ENCODE results near the gene LRSAM1.

Gene LRSAM1

DNA sequence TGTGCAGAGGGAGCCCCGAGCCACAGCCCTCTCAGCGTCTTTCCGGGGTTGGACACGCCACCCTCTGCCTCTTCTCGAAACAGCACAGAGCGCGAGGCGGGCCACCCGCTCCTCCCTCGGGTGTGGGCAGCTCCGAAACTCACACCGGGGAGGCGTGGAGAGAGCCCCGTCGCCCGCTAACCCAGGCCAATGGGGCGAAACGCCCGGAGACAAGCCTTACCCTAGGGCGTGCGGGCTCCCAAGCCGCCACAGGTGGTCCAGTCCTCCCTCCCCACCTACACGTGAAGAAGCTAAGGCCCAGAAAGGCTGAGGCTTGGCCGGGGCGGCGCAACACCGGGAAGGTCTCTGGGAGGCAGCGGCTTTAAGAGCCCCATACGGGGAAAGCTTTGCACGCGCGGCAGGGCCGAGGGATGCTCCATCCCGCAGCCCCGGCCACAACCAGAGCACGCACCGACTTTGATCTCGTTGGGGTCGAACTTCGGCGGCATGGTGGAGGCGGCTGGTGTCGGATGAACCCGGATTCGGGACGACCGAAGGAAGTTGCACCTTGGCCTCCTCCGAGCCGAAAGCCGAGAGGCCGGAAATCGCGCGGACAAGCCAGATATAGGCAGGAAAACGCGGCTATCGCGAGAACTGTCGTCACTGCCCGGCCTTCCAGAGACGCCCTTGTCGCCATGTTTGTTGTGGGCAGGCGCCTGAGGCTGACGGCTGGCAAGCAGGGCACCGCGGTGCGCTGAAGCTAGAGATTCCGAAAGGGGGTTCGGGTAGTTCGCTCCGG lies at the start of gene LRSAM1, which contains the start of gene RPL12:
TSS of gene LRSAM1 (plus strand) at position 681 of the 778 bp plus-strand sequence. CDS start 3,018 bp downstream, outside the sequence.
TSS of gene RPL12 (minus strand) at position 577 of the 778 bp plus-strand sequence. CDS start at position 488, 89 bp downstream.
- DNase-seq, result peak; percentile 99 to 100

DNA sequence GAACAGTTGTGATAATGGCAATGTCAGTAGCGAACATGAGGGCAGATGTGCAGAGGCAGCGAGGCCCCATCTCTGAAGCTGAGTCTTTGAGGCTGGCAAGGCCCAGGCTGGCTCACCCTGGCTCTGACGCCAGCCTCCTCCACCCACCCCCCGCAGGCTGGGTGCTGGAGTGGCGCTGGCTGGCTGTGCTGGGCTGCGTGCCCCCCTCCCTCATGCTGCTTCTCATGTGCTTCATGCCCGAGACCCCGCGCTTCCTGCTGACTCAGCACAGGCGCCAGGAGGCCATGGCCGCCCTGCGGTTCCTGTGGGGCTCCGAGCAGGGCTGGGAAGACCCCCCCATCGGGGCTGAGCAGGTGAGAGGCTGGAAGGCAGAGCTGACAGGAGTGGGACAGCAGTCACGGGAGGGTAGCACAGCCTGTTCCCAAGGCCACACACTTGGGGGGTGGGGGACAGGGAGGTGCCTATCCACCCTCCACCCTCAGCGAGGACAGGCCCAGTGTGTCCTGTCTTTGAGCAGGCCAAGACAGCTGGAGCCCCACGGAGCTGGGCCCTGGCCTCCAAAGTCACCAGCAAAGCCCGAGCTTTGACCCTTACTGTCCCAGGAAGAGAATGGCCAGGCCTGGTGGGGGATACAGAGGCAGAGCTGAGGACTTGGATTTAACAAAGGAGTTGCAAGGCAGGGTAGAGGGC lies 48.8 kb upstream of the LRSAM1 start:
- DNase-seq, result no peak

DNA sequence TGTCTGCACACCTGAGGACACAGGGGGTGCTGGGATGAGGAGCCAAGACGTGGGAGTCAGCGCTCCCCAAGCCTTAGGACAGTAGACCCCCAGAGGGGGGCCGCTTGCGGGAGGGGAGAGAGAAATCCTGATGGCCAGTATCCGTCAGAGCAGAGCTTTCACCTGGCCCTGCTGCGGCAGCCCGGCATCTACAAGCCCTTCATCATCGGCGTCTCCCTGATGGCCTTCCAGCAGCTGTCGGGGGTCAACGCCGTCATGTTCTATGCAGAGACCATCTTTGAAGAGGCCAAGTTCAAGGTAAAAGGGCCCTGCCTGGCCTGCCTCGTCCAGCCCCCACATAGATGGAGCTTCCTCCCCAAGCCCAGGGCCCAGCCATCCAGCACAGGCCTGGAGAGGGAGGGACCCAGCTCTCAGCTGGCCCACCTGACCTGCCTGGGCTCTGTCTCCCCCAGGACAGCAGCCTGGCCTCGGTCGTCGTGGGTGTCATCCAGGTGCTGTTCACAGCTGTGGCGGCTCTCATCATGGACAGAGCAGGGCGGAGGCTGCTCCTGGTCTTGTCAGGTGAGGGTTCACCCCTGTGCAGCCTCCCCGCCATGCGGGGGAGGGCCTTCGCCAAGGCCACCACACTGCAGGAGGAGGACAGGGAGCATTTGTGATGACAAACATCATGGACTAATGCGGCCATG lies 47.7 kb upstream of the LRSAM1 start:
- no peak for DNase-seq

DNA sequence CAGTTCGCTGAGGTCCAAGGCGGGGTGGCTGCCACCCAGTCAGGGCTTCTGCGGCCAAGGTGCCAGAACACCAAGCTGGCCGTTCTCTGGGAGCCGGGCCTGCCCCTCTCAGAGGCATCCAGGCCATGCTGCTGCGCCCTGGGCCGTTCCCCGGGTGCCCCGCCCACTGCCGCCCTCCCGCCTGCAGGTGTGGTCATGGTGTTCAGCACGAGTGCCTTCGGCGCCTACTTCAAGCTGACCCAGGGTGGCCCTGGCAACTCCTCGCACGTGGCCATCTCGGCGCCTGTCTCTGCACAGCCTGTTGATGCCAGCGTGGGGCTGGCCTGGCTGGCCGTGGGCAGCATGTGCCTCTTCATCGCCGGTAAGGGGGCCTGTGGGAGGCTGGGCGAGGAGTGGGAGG lies 46.7 kb upstream of the LRSAM1 start:
- no peak for DNase-seq

DNA sequence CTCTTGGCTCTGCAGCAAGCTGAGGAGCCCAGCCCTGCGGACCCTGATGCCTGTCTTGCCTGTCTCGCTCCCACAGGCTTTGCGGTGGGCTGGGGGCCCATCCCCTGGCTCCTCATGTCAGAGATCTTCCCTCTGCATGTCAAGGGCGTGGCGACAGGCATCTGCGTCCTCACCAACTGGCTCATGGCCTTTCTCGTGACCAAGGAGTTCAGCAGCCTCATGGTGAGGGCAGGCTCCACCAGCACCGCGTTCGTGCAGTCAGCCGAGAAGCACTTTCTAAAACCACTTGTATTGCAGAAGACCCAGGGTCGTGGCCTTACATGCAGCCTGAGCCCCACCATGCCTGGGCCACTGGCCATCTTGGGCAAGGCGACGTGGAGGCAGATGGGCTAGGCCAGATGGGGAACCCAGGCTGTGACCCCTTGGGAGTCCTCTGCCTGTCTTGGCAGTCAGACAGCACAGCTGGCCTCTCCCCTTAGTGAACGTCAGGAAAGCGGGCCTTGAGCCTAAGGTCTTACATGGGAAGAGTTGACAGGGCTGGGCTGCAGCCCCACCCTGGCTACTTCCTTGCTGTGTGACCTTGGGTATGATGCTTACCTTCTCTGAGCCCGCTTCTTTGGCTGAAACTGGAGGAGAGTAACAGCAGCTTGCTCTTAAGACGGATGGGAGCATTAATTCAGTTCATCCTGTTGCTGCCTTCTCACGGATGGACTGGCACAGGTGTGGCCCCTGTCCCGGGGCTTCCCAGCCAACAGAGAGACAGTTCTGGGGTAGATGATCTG lies 45.8 kb upstream of the LRSAM1 start:
- no peak for DNase-seq

DNA sequence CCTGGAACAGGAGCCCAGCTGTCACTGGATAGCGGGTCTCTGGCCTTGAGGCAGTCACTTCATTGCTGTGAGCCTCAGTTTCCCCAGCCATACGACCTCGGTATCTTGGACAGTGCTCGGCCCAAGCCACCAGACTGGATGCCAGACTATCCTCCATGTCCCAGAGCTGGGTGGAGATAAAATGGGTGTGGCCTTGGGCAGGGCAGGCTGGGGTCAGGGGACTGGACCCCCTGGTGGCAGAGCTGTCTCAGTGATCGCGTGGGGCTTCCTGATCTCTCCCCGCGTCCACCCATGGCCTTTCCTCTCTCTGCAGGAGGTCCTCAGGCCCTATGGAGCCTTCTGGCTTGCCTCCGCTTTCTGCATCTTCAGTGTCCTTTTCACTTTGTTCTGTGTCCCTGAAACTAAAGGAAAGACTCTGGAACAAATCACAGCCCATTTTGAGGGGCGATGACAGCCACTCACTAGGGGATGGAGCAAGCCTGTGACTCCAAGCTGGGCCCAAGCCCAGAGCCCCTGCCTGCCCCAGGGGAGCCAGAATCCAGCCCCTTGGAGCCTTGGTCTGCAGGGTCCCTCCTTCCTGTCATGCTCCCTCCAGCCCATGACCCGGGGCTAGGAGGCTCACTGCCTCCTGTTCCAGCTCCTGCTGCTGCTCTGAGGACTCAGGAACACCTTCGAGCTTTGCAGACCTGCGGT lies 44.4 kb upstream of the LRSAM1 start:
- no peak for DNase-seq

DNA sequence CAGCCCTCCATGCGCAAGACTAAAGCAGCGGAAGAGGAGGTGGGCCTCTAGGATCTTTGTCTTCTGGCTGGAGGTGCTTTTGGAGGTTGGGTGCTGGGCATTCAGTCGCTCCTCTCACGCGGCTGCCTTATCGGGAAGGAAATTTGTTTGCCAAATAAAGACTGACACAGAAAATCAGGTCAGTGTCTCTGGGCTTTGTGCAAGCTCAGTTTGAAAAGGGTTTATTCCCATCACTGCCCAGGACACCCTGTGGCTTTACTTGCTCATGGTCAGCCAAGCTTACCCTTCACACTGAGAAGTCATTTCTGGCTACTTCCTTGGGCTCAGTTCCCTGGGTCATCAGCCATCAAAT lies 43.8 kb upstream of the LRSAM1 start:
- no peak for DNase-seq

DNA sequence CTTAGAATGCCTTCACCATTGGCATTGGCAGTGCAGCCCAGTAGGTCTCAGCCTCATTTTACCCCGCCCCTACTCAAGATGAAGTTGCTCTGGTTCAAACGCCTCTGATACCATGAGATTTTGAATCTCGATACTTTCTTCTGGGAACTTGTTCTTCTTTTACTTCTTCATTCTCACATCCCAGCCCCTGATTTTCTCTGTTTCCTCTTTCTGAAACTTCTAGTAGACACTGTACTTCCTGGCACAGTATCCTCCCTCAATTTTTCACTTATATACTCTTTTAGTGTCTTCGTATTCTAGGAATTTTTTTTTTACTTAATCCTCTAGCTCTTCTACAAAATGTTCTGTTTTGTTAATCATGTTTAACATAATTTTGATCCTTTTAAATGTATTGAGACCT lies 40.2 kb upstream of the LRSAM1 start:
- no peak for DNase-seq

DNA sequence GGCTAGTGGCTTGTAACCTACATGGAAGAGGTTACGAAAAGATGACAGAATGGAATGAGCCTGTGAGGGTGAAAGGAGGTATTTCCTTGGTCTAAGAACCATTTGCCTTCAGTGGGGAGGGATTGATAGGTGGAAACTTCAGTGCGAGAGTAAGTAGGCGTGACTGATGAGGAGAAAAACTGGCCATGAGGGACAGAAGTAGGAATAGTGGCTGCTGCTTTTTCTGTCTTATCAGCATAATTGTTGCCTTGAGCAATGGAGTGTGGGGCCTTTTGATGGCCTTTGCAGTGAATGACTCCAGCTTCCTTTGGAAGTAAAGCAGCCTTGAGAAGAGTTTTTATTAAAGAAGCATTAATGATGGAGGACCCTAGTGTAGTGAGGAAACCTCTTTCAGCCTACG lies 36.2 kb upstream of the LRSAM1 start:
- DNase-seq, result no peak

DNA sequence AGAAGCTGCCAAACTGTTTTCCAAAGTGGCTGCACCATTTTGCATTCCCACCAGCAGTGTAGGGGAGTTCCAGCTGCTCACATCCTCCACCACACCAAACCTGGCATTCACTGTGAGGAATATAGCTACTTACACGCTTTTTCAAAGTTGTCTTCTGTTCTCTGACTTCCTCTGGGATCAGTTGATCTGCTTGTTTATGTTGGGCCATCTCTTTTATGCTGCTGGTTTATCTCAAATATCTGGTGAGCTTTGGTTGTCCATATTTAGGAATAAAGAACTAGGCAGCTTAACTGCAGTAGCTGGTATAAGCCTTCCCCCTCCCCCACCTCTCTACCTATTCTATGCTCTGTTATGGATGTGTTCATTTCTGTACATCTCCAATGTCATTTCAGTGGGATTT lies 35.7 kb upstream of the LRSAM1 start:
- DNase-seq, result no peak

DNA sequence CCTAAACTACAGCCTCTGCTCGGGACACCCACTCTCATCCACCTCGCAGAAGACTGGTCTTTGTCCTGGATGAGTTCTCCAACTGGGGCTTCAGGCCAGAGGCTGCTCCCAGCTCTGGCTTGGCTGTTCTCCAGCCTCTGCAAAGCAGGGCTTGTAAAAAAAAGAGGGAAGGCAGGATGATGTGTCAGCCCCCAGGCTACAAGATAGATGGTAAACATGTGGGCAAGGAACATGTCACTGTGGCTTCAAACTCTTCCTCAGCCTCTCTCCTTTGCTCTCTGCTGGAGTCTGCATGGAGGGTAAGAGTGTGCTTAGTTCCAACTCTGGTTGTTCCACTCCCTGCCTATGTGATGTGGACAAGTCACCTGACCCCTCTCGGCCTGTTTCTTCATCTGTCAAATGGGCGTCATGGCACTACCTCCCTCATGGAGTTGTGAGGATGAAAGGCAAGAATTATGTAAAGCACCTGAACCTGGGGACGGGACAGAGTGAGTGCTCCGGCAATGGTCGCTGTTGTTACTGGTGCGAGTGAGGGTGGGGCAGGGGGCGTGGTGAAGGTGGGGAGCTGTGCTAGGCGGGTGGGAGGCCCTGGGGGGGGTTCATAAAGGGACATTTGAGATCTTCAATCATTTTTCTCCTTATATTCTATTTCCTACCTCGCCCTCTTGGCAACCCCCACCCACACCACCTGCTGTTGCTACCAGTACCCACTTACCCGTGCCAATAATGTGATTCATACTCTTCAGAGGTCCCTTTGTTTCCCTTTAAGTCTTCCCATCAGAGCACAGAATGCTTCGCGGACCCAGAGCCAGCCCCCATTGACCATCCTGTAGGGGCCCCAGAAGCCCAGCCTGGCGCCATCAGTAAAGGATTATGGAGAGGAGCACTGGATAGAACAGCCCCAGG lies 33.9 kb upstream of the LRSAM1 start:
- DNase-seq, result no peak

DNA sequence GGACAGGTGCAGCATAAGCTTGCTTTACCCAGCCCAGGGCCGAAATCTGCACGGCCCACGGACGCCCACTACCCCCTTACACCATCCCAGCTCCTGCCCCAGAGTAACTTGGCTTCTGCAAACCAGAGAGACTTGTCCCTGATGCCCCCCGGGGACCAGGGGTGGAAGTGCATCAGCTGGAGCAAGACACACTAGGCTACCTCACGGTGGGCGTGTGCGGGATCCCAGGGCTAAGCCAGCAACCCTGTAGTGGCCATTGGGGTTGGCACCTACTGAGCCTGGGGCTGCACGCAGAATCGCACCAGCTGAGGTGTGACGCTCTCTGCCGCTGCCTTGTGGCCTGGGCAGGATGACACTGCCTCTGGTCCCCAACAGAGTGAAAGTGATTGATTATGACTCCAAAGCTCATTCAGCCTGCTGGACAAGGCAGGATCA lies 33.3 kb upstream of the LRSAM1 start:
- peak in 1 of 2 donors; percentile 25 for DNase-seq

DNA sequence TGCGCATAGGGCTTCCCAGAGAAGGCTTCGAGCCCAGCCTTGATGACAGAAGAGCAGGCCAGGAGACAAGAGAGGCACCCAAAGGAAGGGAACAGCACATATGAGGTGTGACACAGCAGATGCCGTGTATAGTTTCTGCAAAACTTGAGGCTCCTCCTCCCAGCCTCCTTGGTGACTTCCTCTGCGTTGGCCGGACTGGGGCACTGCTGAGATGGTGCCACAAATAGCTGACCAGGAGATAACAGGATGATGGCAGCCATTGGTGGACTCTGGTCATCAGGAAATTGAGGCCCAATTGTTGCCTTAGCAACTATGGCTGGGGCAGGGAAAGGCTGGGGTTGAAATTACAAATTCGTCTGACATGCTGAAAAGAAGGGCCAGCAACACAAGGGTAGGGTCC lies 32.0 kb upstream of the LRSAM1 start:
- DNase-seq, result no peak

DNA sequence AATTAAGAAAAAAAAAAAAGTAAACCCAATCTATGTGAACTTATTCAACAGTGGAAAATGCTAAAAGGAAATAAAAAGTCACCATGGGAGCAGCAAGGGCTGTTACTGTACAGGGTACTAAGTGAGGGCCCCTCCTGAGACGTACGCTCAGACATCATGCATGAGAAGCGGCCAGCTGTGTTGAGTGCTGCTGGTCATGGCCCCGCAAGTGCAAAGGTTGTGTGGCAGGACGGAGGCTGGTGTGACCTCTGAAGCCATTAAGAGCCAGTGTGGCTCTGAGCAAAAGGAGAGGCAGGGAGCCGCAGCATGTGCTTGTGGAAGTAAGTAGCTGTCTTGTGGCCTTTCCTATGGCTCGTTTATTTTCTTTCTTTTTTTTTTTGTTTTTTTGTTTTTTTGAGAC lies 30.3 kb upstream of the LRSAM1 start:
- DNase-seq, result no peak

DNA sequence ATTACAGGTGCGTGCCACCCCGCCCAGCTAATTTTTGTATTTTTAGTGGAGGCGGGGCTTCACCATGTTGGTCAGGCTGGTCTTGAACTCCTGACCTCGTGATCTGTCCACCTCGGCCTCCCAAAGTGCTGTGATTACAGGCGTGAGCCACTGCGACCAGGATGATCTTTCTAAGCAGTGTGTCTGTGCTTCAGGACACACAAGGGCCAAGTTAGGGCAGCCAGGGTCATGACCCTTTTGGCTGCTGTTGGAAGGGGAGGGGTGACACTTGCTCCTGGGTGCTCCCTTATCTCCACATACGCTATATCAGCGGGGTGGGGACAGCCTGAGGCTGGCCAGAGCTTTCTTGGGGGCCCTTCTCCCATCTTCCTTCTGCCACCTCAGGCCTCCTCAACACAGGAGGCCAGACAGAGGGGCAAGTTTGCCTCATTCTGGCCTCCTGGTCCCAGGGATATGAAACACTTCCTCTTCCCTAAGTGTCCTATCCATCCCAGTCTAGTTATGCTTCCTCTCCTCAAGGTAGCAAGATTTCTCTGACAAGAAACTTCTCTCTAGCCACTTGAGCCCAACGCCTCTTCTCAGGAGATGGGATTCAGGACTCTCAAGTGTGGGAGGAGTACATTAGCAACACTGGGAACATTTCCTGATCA lies 29.1 kb upstream of the LRSAM1 start:
- DNase-seq, result no peak

DNA sequence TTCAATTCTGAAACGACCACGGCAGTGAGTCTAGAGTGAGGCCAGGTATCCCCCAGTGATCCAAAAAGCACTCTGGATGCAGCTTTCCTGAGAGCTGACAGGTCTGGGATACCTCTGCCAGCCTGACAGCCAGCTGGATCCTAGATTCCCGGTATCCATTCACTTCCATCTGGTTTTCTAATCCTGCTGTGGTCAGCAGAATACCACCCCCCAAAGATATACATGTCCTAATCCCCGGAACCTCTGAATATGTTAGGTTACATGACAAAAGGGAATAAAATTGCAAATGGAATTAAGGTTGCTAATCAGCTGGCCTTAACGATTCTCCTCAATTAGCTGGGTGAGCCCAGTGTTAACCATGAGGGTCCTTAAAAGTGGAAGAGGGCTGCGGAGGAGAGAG lies 28.5 kb upstream of the LRSAM1 start:
- DNase-seq, result no peak

DNA sequence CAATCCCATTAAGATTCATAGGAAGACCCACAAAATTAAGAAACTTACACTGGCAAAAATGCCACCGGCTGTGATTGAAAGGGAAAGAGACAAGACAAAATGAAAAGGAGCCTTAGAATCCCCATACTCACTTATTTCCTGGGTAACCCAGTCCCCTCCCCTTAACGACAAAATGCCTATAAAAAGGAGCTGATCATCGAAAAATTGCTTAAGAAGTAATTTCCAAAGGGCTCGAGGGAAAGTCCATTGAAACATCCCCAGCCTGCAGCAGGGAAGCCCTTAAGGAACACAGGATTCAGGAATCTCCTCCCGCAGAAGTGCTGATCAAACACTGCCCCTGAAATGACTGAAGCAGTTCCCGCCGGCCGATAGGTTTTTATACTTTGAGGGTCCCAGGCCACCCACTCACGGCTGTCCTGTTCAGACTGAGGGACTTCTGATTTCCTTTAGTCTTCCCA lies 27.8 kb upstream of the LRSAM1 start:
- no peak for DNase-seq

DNA sequence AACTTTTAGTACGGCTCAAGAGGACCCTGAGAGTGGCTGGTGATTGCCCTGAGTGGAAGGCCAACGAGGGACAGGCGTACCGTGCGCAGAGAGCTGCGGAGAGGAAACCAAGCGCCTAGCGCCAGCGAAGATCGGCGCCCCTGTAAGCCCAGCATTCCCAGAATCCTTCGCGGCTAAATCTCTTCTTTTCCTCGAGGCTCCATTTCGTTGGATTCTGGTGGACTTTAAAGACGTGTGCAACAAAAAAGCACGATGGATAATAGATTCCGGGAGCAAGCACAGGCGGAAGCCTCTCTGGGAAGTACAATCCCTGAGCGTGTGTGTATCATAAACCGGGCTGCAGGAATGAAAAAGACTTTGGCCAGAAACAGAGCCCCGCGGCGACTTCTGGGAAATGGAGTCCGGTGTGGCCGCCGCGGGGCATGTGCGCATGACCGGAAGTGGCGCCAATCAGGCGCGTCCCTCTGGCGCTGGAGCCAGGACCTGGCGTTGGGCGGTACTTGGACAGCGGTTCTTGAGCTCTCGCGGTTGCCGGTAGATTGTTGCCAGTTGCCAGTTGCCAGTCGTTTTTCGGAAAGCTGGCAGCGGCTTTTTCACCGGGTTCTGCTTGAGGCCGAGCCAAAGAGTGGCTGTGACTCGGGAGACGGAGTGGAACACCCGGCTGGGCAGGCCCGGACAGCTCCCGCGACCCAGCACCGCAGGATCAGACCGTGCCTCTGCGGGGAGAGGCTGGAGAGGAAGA lies 27.2 kb upstream of the LRSAM1 start, which contains the start of gene ZNF79:
TSS of gene ZNF79 (plus strand) at position 449 of the 742 bp plus-strand sequence. CDS start 406 bp downstream, outside the sequence.
- peak; percentile 88 to 90 for DNase-seq

DNA sequence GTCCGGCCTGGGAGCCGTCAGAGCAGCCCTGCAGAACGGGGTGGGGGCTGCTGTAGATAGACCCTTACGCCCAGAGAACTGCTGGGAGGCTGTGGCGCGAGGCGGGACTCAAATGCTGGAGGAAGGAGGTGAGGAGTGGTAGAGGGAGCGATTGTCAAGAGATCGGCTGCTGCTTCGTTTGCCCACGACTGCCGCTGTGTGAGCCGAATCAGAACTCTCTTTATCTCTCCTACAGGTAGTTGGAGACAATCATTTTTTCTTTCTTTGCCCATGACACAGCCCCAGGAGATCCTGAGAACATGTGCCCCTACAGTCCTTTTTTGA lies 26.7 kb upstream of the LRSAM1 start:
- DNase-seq, result no peak

DNA sequence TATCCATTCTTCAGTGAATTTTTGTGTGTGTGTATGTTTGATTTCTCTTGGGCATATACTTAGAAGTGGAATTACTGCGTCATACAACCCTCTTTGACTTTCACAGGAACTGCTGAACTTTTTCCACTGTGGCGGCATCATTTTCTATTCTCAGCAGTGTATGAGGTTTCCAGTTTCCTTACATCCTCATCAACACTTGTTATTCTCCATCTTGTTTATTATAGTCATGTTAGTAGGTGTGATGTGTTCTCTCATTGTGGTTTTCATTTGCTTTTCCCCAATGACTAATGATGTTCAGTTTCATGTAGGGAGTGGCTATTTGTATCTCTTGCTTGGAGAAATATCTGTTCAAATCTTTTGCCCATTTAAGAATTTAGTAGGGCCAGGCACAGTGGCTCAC lies 24.6 kb upstream of the LRSAM1 start:
- no peak for DNase-seq
